Aorta (tissue), 5 donors: ENCODE data around the gene SLC9A3. TPM values are rescaled to one million over a fixed set of nuclear protein-coding genes. Genes with fewer than 3 reads are reported as not detected.

Experiments used
- ATAC-seq: fragments of 200-7000 bp; cut with Tn5 transposase; one replicate; pipeline ENCODE4 v1.9.1; 2022; ENCODE audit warnings: moderate library complexity; ENCODE audit not compliant: low FRiP score
- DNase-seq, 2 donors: peaks; one replicate each; pipeline ENCODE4 v3.0.0-alpha.2; 2020
- H3K27ac ChIP-seq, 2 donors: one replicate each; pipeline ENCODE4 v1.5.1; 2013; ENCODE audit warnings: low read length in 2 of 2, mild to moderate bottlenecking in 2 of 2, moderate library complexity in 2 of 2, control low read depth in 1 of 2, inconsistent platforms in 1 of 2, low read depth in 1 of 2
- H3K27me3 ChIP-seq, 2 donors: one replicate each; pipeline ENCODE4 v1.6.1; 2013; ENCODE audit warnings: control low read depth in 1 of 2, low read length in 1 of 2, mild to moderate bottlenecking in 1 of 2, moderate library complexity in 1 of 2; ENCODE audit not compliant: insufficient read depth in 2 of 2, control insufficient read depth in 1 of 2
- H3K36me3 ChIP-seq, 2 donors: one replicate each; pipeline ENCODE4 v1.6.1; 2013; ENCODE audit warnings: control low read depth in 1 of 2, low read length in 1 of 2, mild to moderate bottlenecking in 1 of 2; ENCODE audit not compliant: insufficient read depth in 2 of 2, control insufficient read depth in 1 of 2
- H3K4me1 ChIP-seq, 2 donors: one replicate each; pipeline ENCODE4 v1.6.1; 2013; ENCODE audit warnings: low read length in 2 of 2, control low read depth in 1 of 2, mild to moderate bottlenecking in 1 of 2, moderate library complexity in 1 of 2; ENCODE audit not compliant: insufficient read depth in 2 of 2, control insufficient read depth in 1 of 2
- H3K4me3 ChIP-seq, 2 donors: one replicate each; pipeline ENCODE4 v1.5.1; 2013; ENCODE audit warnings: low read length in 2 of 2, control low read depth in 1 of 2, mild to moderate bottlenecking in 1 of 2
- H3K9me3 ChIP-seq: one replicate; pipeline ENCODE4 v1.6.1; 2013; ENCODE audit warnings: mild to moderate bottlenecking, low read length; ENCODE audit not compliant: control insufficient read depth
- WGBS, 2 donors: extraction: QIAGEN DNeasy Blood & Tissue Kit; methylation state at CpG; one replicate each; pipeline ENCODE4 v1.1.7; 2013; 5-methylcytosine and 5-hydroxymethylcytosine counted together
- intact Hi-C, 2 donors: fragments of 100-400 bp; cut with DNase I; formaldehyde crosslinking; loops; one replicate each; pipeline versions ENCODE4 v1.14.2 to v1.15.0; 2022
- polyA plus RNA-seq, 2 donors: library from polyadenylated mRNA; stranded (reverse); fragments of 200-250 nt; gene quantifications; one replicate each; pipeline ENCODE4 v1.2.3, GENCODE V29; 2013
- total RNA-seq, 2 donors: library from RNA; stranded (reverse); fragmentation: NEBNext Ultra II Directional; extraction: Animal tissue kit (Norgen Biotek cat#: 25700); gene quantifications; one replicate each; pipeline ENCODE4 v1.2.1, GENCODE V29; 2021
- donor health status: healthy with polysubstance abuse.
- donor health status: Bipolar disorder and iron deficiency.
- donor health status: DM: no; HTN: no; CAD: no.
- donor health status: DM: no; HTN: no; CAD: no.
- donor health status: DM: yes; HTN: yes; CAD: no.

Gene SLC9A3
- total and polyA plus RNA-seq, 4 donors, result 0.59 to 4.3 (median 0.95) TPM

DNA sequence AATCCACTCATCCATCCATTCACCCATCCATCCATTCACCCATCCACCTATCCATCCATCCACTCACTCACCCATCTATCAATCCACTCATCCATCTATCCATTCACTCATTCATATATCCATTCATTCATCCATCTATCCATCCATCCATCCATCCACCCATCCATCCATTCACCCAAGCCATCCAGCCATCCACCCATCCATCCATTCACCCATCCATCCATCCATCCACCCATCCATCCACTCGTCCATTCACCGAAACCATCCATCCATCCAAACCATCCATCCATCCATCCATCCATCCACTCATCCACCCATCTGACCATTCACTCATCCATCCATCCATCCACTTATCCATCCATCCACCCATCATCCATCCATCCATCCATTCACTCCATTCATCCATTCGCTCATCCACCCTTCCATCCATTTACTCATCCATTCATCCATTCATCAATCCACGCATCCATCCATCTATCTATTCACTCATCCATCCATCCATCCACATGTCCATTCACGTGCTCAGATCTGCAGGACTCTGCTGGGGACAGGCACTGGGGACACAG, 6.6 kb downstream of the SLC9A3 start:
- H3K36me3 ChIP-seq, result no peaks in the 10 kb centered on the region
- no peaks in the 10 kb centered on the region for H3K4me1 ChIP-seq
- intact Hi-C loops, result no loop called here
- no peak overlapping the region for H3K4me3 ChIP-seq
- no peak for ATAC-seq
- H3K27me3 ChIP-seq, result no peaks in the 10 kb centered on the region
- WGBS, 2 donors, result 86 to 88% methylated on average over 5 of the region's 5 CpGs
- no peak for DNase-seq
- H3K9me3 ChIP-seq, result no peaks in the 10 kb centered on the region
- H3K27ac ChIP-seq, result no peak overlapping the region

DNA sequence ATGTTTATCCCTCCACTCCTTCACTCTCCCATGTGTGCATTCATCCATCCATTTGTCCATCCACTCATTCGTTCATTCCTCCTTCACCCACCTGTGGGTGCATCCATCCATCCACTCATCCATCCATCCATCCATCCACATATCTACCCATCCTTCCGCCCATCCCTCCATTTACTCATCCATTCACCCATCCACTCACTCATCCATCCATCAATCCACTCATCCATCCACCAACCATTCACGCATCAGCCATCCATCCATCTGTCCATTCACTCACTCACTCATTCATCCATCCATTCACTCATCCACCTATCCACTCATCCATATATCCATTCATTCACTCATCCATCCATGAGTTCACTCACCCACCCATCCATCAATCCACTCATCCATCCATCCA, 7.3 kb downstream of the SLC9A3 start:
- WGBS, 2 donors, result 88 to 91% methylated on average over 3 of the region's 3 CpGs
- Histone ChIP-seq H3K36me3 (no peaks in the 10 kb centered on the region), H3K27ac (no peak overlapping the region), H3K4me3 (no peak overlapping the region), H3K4me1 (no peaks in the 10 kb centered on the region), H3K9me3 (no peaks in the 10 kb centered on the region), H3K27me3 (no peaks in the 10 kb centered on the region)
- DNase-seq, result no peak
- no peak for ATAC-seq
- intact Hi-C loops, result no loop called here

DNA sequence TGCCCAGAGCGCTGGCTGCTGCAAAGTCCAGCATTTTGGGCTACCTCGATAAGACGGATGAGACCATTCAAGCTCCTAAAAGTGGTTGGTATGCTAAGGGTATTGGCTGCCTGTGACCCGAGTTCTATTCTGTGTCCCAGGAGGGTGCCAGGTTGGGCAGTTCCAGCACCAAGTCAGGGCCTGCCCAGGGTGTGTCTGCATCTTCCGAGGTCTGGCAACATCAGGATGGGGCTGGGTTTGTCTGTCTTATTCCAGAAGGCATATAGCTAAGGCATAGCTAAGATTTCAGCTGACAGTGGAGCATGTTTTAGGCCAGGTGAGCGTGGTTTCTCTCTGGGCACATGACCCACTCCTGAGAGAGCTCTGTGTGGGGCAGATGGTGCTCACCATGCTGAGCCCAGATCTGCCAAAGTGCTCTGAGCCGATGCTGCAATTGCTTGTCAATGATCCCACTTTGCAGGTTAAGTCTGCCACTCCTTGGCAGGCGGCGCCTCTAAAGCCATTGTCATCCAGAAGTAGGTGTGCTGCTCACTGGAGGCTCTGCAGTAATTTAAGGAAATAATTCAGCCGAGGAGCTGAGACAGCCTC, 7.8 kb downstream of the SLC9A3 start:
- no peaks in the 10 kb centered on the region for H3K9me3 ChIP-seq
- no peak for ATAC-seq
- no peaks in the 10 kb centered on the region for H3K4me1 ChIP-seq
- H3K27ac ChIP-seq, result no peak overlapping the region
- H3K36me3 ChIP-seq, result no peaks in the 10 kb centered on the region
- intact Hi-C loops, result no loop called here
- no peak overlapping the region for H3K4me3 ChIP-seq
- 79 to 81% methylated on average over 10 of the region's 10 CpGs for WGBS, 2 donors
- DNase-seq, result no peak
- H3K27me3 ChIP-seq, result no peaks in the 10 kb centered on the region

DNA sequence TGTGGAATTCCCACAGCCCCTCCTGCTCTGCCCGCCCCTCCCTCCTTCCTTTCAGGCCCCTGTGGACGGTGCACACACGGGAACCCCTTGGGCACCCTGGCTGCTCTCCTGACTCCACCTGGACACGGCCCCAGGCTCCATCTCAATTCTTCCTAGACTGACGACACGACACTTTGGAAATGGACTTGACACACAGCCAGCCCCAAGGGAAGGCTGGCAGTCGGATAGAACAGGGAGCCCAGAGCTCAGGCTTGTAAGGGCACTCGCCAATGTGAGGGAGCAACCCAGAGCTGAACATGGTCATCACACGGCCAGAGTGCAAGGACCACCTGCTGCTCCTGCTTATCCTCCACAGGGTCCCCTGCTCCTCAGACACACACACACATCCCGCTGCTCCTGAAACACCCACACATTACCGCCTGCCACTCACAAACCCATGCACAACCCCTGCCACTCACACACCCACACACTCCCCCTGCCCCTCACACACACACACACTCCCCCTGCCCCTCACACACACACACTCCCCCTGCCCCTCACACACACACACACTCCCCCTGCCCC, 8.9 kb downstream of the SLC9A3 start:
- H3K9me3 ChIP-seq, result no peaks in the 10 kb centered on the region
- H3K27ac ChIP-seq, result no peak overlapping the region
- WGBS, 2 donors, result 13 to 18% methylated on average over 11 of the region's 11 CpGs
- no peaks in the 10 kb centered on the region for H3K36me3 ChIP-seq
- intact Hi-C loops, result no loop called here
- no peaks in the 10 kb centered on the region for H3K27me3 ChIP-seq
- DNase-seq (no peak), ATAC-seq (no peak)
- H3K4me1 ChIP-seq, result no peaks in the 10 kb centered on the region
- H3K4me3 ChIP-seq, result no peak overlapping the region

DNA sequence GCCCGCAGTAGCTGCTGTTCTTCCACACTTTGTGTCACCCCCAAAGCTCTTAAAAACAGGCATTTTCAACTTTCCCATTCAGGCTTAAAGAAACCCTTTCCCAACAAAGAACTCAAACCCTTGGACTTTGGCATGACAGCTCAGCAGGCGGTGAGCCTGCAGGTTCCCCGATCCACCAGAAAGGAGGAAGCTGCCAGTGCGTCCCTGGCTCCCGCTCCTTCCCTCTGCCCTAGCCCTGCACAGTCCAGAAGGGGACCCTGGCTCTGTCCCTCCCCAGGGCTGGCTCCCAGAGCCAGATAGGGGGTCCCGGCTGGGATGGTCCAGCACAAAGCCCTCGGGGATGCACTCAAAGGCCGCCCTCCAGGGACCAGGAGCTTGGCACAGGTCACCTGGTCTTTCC, 9.6 kb downstream of the SLC9A3 start:
- intact Hi-C loops, result no loop called here
- no peak for ATAC-seq
- WGBS, 2 donors, result 73 to 76% methylated on average over 8 of the region's 8 CpGs

DNA sequence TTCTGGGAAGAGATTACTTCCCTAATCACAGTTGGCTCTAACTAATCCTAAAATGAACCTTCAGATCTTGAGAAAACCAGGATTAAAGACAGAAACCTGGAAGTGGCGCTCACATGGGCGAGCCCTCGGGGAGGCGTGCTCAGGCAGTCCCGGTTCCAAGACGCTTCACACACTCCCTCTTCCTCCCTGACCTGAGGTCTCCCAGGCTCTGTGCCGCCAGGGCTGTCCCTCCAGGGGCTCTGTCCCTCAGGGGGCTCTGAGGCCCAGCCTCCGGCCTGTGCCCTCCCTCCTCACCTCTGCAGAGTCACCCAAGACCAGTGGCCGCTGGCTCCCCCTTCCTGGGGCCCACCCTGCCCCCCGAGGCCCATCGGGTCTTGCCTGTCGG, 10.2 kb downstream of the SLC9A3 start:
- H3K27ac ChIP-seq, result no peak overlapping the region
- H3K4me3 ChIP-seq, result no peak overlapping the region
- DNase-seq (no peak), ATAC-seq (no peak)
- H3K36me3 ChIP-seq, result no peaks in the 10 kb centered on the region
- 68 to 77% methylated on average over 12 of the region's 12 CpGs for whole genome bisulfite sequencing, 2 donors
- no peaks in the 10 kb centered on the region for H3K4me1 ChIP-seq
- no peaks in the 10 kb centered on the region for H3K9me3 ChIP-seq
- intact Hi-C loops, result no loop called here
- no peaks in the 10 kb centered on the region for H3K27me3 ChIP-seq

More for the DNA sequence above, 9.6 kb downstream of the SLC9A3 start:
- Histone ChIP-seq H3K27me3 (no peaks in the 10 kb centered on the region), H3K27ac (no peak overlapping the region), H3K4me1 (no peaks in the 10 kb centered on the region), H3K36me3 (no peaks in the 10 kb centered on the region), H3K4me3 (no peak overlapping the region), H3K9me3 (no peaks in the 10 kb centered on the region)
- DNase-seq, result no peak

DNA sequence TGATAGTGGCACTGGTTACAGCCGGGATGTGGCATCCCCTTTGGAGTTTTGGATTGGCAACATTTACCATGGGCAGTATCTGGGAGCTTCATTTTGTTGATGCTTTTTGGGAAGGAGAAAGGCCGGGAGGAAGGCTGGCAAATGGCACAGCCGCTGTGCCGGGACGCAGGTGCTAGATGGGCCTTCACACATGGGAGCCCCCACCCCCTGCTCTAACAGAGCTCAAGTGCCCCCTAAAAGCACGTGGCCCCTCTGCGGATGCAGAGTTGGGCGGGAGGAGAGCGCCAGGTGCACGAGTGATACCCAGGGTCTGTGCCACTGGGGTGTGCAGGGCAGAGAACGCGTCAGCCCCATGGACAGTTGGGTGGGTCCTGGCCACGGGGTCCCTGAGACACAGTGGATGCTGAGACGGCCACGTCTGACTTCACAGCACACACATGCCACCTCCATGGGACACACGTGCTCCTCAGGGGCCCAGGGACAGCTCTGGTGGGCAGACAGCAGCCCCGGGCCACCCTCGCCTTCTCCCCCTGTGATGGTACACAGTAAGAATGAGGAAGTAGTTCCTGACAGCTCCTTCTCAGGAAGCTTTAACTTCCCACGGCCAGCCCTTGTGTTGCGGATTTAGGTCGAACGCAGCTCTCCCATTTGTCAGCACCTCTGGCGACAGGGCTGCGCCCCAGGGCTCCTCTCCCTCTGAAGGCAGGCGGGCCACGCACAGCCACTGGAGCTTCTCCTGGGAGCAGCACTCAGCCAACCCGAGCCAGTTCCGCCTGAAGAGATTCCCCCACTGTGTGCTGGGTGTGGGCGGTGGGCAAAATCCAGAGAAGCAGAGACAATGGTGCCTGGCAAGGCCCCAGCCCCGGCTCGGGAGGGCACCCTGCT, 10.8 kb downstream of the SLC9A3 start:
- Histone ChIP-seq H3K4me1 (no peaks in the 10 kb centered on the region), H3K9me3 (no peaks in the 10 kb centered on the region), H3K27ac (no peak overlapping the region), H3K36me3 (no peaks in the 10 kb centered on the region), H3K27me3 (no peaks in the 10 kb centered on the region), H3K4me3 (no peak overlapping the region)
- ATAC-seq (peak; percentile 6), DNase-seq (no peak)
- 57 to 64% methylated on average over 31 of the region's 31 CpGs for WGBS, 2 donors
- intact Hi-C loops, result no loop called here

DNA sequence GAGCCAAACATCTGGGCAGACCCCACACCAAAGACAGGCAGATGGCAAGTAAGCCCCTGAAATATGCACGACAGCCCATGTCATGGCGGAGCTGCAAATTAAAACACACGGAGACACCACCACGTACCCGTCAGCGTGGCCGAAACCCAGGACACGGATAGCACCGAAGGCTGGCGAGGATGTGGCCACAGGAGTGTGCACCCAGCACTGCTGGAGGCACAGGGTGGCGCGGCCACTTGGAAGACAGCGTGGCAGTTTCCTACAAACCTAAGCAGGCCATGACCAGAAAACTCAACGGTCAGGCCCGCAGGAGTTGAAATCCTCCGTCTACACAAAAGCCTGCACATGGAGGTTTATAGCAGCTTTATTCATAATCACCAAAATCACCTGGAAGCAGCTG, 12.8 kb downstream of the SLC9A3 start:
- intact Hi-C loops, result no loop called here
- Histone ChIP-seq H3K36me3 (no peaks in the 10 kb centered on the region), H3K4me3 (no peak overlapping the region), H3K9me3 (no peaks in the 10 kb centered on the region), H3K27ac (no peak overlapping the region), H3K27me3 (no peaks in the 10 kb centered on the region), H3K4me1 (no peaks in the 10 kb centered on the region)
- peak; percentile 34 for ATAC-seq
- WGBS, 2 donors, result 83 to 90% methylated on average over 16 of the region's 16 CpGs
- no peak for DNase-seq
